Lower leg skin (tissue), 4 donors: Measurements from ENCODE around the gene ZBTB33. TPM values are rescaled to one million over a fixed set of nuclear protein-coding genes. Genes with fewer than 3 reads are reported as not detected.

Experiments
- DNase-seq, 2 donors: peaks; one replicate each; pipeline ENCODE4 v3.0.0-alpha.2; 2019; ENCODE audit warnings: low spot score in 2 of 2
- H3K4me3 ChIP-seq: fragments of 200-600 bp; sonication (generic); 2 replicates; pipeline ENCODE4 v1.5.1; 2017; ENCODE audit warnings: mild to moderate bottlenecking, low read depth; ENCODE audit not compliant: poor library complexity, severe bottlenecking
- CTCF ChIP-seq, 3 donors: fragments of 450-650 bp; IDR thresholded peaks; one replicate each; pipeline ENCODE4 v1.5.1; 2016; ENCODE audit warnings: antibody characterized with exemption in 3 of 3, mild to moderate bottlenecking in 3 of 3, moderate library complexity in 2 of 3
- POLR2A ChIP-seq, 2 donors: fragments of 450-650 bp; IDR thresholded peaks; one replicate each; pipeline ENCODE4 v1.6.1; 2016 to 2017; ENCODE audit warnings: antibody characterized with exemption in 2 of 2, mild to moderate bottlenecking in 1 of 2, moderate library complexity in 1 of 2
- WGBS, 2 donors: methylation state at CpG; one replicate each; pipeline ENCODE4 v1.1.5; 2018; 5-methylcytosine and 5-hydroxymethylcytosine counted together
- intact Hi-C: fragments of 100-400 bp; cut with DNase I; formaldehyde crosslinking; loops from one replicate; pipeline ENCODE4 v1.15.0; 2023; ENCODE audit warnings: low total_unique reads
- total RNA-seq, 4 donors: library from RNA; depleted of rRNA; stranded (reverse); fragments of >200 nt; gene quantifications; one replicate each; pipeline ENCODE4 v1.1.0, GENCODE V29; 2016

ZBTB33 gene
- total RNA-seq, 4 donors from 2014 or later, result 21.6 to 26.8 (median 23.8) TPM

GRCh38 chrX:120290107-120290506 is 39.5 kb downstream of the ZBTB33 start:
- DNase-seq, result no peak
- intact Hi-C loops, result no loop called here
- TF ChIP-seq POLR2A (IDR thresholded peaks at IDR 0.05) (no peak), CTCF (IDR thresholded peaks at IDR 0.05) (no peak)
- H3K4me3 ChIP-seq, result no peak overlapping the region

GRCh38 chrX:120291211-120291610 is 40.6 kb downstream of the ZBTB33 start:
- TF ChIP-seq POLR2A (IDR thresholded peaks at IDR 0.05) (no peak), CTCF (IDR thresholded peaks at IDR 0.05) (no peak)

GRCh38 chrX:120293015-120293414 is 42.4 kb downstream of the ZBTB33 start:
- no peak for DNase-seq
- intact Hi-C loops, result no loop called here
- TF ChIP-seq CTCF (IDR thresholded peaks at IDR 0.05) (no peak), POLR2A (IDR thresholded peaks at IDR 0.05) (no peak)
- WGBS, 2 donors, result 58 to 63% methylated on average over 2 of the region's 2 CpGs
- no peak overlapping the region for H3K4me3 ChIP-seq

More at GRCh38 chrX:120291211-120291610, 40.6 kb downstream of the ZBTB33 start:
- H3K4me3 ChIP-seq, result no peak overlapping the region
- intact Hi-C loops, result no loop called here
- DNase-seq, result no peak
- WGBS, 2 donors, result 86 to 91% methylated on average over 6 of the region's 6 CpGs

GRCh38 chrX:120294651-120295050 is 44.0 kb downstream of the ZBTB33 start:
- no peak for TF ChIP-seq CTCF (IDR thresholded peaks at IDR 0.05)
- no peak for TF ChIP-seq POLR2A (IDR thresholded peaks at IDR 0.05)
- intact Hi-C loops, result no loop called here
- no peak overlapping the region for H3K4me3 ChIP-seq
- no peak for DNase-seq

GRCh38 chrX:120297923-120298322 is 47.3 kb downstream of the ZBTB33 start:
- intact Hi-C loops, result no loop called here
- H3K4me3 ChIP-seq, result no peak overlapping the region
- TF ChIP-seq CTCF (IDR thresholded peaks at IDR 0.05), result no peak
- no peak for TF ChIP-seq POLR2A (IDR thresholded peaks at IDR 0.05)
- 78 to 86% methylated on average over 1 of the region's 1 CpG for WGBS, 2 donors
- DNase-seq, result no peak

- intact Hi-C loops, result no loop called here
- WGBS, 2 donors, result 38 to 54% methylated on average over 2 of the region's 2 CpGs
- DNase-seq, result no peak
- TF ChIP-seq POLR2A (IDR thresholded peaks at IDR 0.05), result no peak
- TF ChIP-seq CTCF (IDR thresholded peaks at IDR 0.05), result no peak
- no peak overlapping the region for H3K4me3 ChIP-seq
Measured at GRCh38 chrX:120299928-120300327, 49.3 kb downstream of the ZBTB33 start.
